ENCODE measurements around the gene HIF1A. TPM values are rescaled to one million over a fixed set of nuclear protein-coding genes. Genes with fewer than 3 reads are reported as not detected.

Gene HIF1A
- total and polyA plus RNA-seq, 2 of the 13 experiments (the other 11 are each of a cell fraction or from before 2014, with no cell fraction given): 41.0 to 126 TPM

- TF ChIP-seq, protein P1, sequence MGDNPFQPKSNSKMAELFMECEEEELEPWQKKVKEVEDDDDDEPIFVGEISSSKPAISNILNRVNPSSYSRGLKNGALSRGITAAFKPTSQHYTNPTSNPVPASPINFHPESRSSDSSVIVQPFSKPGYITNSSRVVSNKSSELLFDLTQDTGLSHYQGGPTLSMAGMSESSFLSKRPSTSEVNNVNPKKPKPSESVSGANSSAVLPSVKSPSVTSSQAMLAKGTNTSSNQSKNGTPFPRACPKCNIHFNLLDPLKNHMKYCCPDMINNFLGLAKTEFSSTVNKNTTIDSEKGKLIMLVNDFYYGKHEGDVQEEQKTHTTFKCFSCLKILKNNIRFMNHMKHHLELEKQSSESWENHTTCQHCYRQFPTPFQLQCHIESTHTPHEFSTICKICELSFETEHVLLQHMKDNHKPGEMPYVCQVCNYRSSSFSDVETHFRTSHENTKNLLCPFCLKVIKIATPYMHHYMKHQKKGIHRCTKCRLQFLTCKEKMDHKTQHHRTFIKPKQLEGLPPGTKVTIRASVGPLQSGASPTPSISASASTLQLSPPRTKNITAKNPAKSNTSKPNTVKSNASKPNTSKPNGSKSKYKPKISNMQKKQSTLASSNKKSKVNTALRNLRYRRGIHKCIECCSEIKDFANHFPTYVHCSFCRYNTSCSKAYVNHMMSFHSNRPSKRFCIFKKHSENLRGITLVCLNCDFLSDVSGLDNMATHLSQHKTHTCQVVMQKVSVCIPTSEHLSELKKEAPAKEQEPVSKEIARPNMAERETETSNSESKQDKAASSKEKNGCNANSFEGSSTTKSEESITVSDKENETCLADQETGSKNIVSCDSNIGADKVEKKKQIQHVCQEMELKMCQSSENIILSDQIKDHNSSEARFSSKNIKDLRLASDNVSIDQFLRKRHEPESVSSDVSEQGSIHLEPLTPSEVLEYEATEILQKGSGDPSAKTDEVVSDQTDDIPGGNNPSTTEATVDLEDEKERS (CRISPR knock-in tag; IDR thresholded peaks at IDR 0.05): 0 out of 2 replicates have a peak, but pooled peaks have one; percentile 21
- no peak for TF ChIP-seq ZNF850 (CRISPR knock-in tag; conservative IDR thresholded peaks at IDR 0.05)
- TF ChIP-seq ZSCAN25 (CRISPR knock-in tag; IDR thresholded peaks at IDR 0.05): peak; percentile 11; the same call in 1 of the 2 replicates
- TF ChIP-seq POLR2AphosphoS5 (IDR thresholded peaks at IDR 0.05; ENCODE audit: low read depth, low read length): peak; percentile 93
- TF ChIP-seq NONO (IDR thresholded peaks at IDR 0.05): no peak
- 0 out of 2 replicates have a peak, but pooled peaks have one; percentile 42 for TF ChIP-seq NONO (CRISPR knock-in tag; conservative IDR thresholded peaks at IDR 0.05)
- TF ChIP-seq SAP130 (CRISPR knock-in tag; IDR thresholded peaks at IDR 0.05; ENCODE audit: low read depth): peak; percentile 100
- no peak for TF ChIP-seq NFE2 (CRISPR knock-in tag; IDR thresholded peaks at IDR 0.05)
- TF ChIP-seq KLF16 (CRISPR knock-in tag; IDR thresholded peaks at IDR 0.05): peak in 1 of 2 experiments; percentile 76; a peak in 2 of 4 replicates
- no peak for TF ChIP-seq ZNF256 (CRISPR knock-in tag; conservative IDR thresholded peaks at IDR 0.05)
- peak; percentile 81 for TF ChIP-seq SP4 (CRISPR knock-in tag; IDR thresholded peaks at IDR 0.05)
- TF ChIP-seq ZNF180 (CRISPR knock-in tag; IDR thresholded peaks at IDR 0.05; ENCODE audit: borderline replicate concordance, low read depth): no peak
- TF ChIP-seq CCAR2 (optimal IDR thresholded peaks at IDR 0.05; ENCODE audit: low read depth, low read length): no peak
- TF ChIP-seq SNAPC2 (CRISPR knock-in tag; IDR thresholded peaks at IDR 0.05): no peak
- 0 out of 2 replicates have a peak, but pooled peaks have one; percentile 35 for TF ChIP-seq CAMTA2 (CRISPR knock-in tag; IDR thresholded peaks at IDR 0.05; ENCODE audit: borderline replicate concordance)
- TF ChIP-seq ZNF121 (CRISPR knock-in tag; IDR thresholded peaks at IDR 0.05): no peak
- TF ChIP-seq ZFY (CRISPR knock-in tag; IDR thresholded peaks at IDR 0.05): peak; percentile 83
- TF ChIP-seq ZNF12 (CRISPR knock-in tag; IDR thresholded peaks at IDR 0.05): no peak
- no peak for TF ChIP-seq NPAS2 (CRISPR knock-in tag; IDR thresholded peaks at IDR 0.05; ENCODE audit: borderline replicate concordance)
- TF ChIP-seq PPARG (CRISPR knock-in tag; conservative IDR thresholded peaks at IDR 0.05): no peak; the same call in 1 of the 2 replicates
- no peak for TF ChIP-seq ZNF337 (CRISPR knock-in tag; IDR thresholded peaks at IDR 0.05; ENCODE audit: borderline replicate concordance, low read depth)
- TF ChIP-seq ZNF546 (CRISPR knock-in tag; conservative IDR thresholded peaks at IDR 0.05): no peak
- TF ChIP-seq, protein P2, sequence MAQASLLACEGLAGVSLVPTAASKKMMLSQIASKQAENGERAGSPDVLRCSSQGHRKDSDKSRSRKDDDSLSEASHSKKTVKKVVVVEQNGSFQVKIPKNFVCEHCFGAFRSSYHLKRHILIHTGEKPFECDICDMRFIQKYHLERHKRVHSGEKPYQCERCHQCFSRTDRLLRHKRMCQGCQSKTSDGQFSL (CRISPR knock-in tag; IDR thresholded peaks at IDR 0.05): peak; percentile 91
- no peak for TF ChIP-seq RORA (CRISPR knock-in tag; IDR thresholded peaks at IDR 0.05)
- TF ChIP-seq EZH2 (conservative IDR thresholded peaks at IDR 0.05; ENCODE audit: low read depth, low read length): no peak
- TF ChIP-seq, protein P3, sequence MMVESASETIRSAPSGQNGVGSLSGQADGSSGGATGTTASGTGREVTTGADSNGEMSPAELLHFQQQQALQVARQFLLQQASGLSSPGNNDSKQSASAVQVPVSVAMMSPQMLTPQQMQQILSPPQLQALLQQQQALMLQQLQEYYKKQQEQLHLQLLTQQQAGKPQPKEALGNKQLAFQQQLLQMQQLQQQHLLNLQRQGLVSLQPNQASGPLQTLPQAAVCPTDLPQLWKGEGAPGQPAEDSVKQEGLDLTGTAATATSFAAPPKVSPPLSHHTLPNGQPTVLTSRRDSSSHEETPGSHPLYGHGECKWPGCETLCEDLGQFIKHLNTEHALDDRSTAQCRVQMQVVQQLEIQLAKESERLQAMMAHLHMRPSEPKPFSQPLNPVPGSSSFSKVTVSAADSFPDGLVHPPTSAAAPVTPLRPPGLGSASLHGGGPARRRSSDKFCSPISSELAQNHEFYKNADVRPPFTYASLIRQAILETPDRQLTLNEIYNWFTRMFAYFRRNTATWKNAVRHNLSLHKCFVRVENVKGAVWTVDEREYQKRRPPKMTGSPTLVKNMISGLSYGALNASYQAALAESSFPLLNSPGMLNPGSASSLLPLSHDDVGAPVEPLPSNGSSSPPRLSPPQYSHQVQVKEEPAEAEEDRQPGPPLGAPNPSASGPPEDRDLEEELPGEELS (CRISPR knock-in tag; IDR thresholded peaks at IDR 0.05): peak; percentile 77; the same call in 1 of the 2 replicates
Observed at GRCh38 chr14:61694830-61695694, at the start of gene HIF1A (continued).

Data from HepG2 (cell line).